WTC11 (cell line): ENCODE measurements around the gene TBC1D19. TPM values are rescaled to one million over a fixed set of nuclear protein-coding genes. Genes with fewer than 3 reads are reported as not detected.

Source experiments
- ATAC-seq: fragments of 200-7000 bp; cut with Tn5 transposase; 2 replicates; pipeline ENCODE4 v1.10.0; 2021; ENCODE audit warnings: mild to moderate bottlenecking, moderate library complexity
- CTCF ChIA-PET: fragments of 300-600 bp; sonication (Branson Sonifier 250); formaldehyde crosslinking; loops from one replicate; lab custom pipeline; 2021; ENCODE audit warnings: antibody characterized with exemption; lab: Charles Lee
- POLR2A ChIA-PET: fragments of 350-600 bp; sonication (Branson Sonifier 250); formaldehyde crosslinking; loops from one replicate; lab custom pipeline; 2021; ENCODE audit warnings: antibody characterized with exemption; lab: Charles Lee
- DNase-seq: peaks from one replicate; pipeline ENCODE4 v3.0.0; 2021; ENCODE audit warnings: low spot score
- H3K27ac Mint-ChIP-seq: 2 replicates; pipeline ENCODE4 v1.8.0; 2021; ENCODE audit warnings: mixed read lengths
- H3K27me3 Mint-ChIP-seq: 2 replicates; pipeline ENCODE4 v1.8.0; 2021; ENCODE audit warnings: low read depth, mild to moderate bottlenecking, moderate library complexity, mixed read lengths
- H3K36me3 Mint-ChIP-seq: 2 replicates; pipeline ENCODE4 v1.8.0; 2021; ENCODE audit warnings: mixed read lengths
- H3K4me1 Mint-ChIP-seq: 2 replicates; pipeline ENCODE4 v1.8.0; 2022; ENCODE audit warnings: mixed read lengths
- H3K4me3 Mint-ChIP-seq: 2 replicates; pipeline ENCODE4 v1.8.0; 2021; ENCODE audit warnings: mild to moderate bottlenecking, moderate library complexity, mixed read lengths
- H3K9me3 Mint-ChIP-seq: 2 replicates; pipeline ENCODE4 v1.8.0; 2021; ENCODE audit warnings: mixed read lengths
- AFF4 ChIP-seq: sonication (generic); formaldehyde crosslinking; IDR thresholded peaks from 2 replicates; pipeline ENCODE4 v1.8.1; 2023; ENCODE audit warnings: mild to moderate bottlenecking, missing genetic modification reagents, borderline replicate concordance
- ARID4B ChIP-seq: sonication (generic); formaldehyde crosslinking; IDR thresholded peaks from 2 replicates; pipeline ENCODE4 v1.8.0; 2023; ENCODE audit warnings: missing genetic modification reagents, mild to moderate bottlenecking, borderline replicate concordance
- ATF2 ChIP-seq: sonication (generic); formaldehyde crosslinking; IDR thresholded peaks from 2 replicates; pipeline ENCODE4 v1.8.1; 2022; ENCODE audit warnings: low read depth, missing genetic modification reagents, borderline replicate concordance
- ATF3 ChIP-seq: sonication (generic); formaldehyde crosslinking; conservative IDR thresholded peaks from 2 replicates; pipeline ENCODE4 v1.8.1; 2022; ENCODE audit warnings: mild to moderate bottlenecking, missing genetic modification reagents
- CBFB ChIP-seq: sonication (generic); formaldehyde crosslinking; IDR thresholded peaks from 2 replicates; pipeline ENCODE4 v1.8.1; 2022; ENCODE audit warnings: mild to moderate bottlenecking, low read depth, missing genetic modification reagents
- CREB1 ChIP-seq: sonication (generic); formaldehyde crosslinking; IDR thresholded peaks from 2 replicates; pipeline ENCODE4 v1.8.0; 2023; ENCODE audit warnings: mild to moderate bottlenecking, missing genetic modification reagents
- ERG ChIP-seq: fragments of 250-450 bp; sonication (Bioruptor Pico); IDR thresholded peaks from 2 replicates; pipeline ENCODE4 v1.8.0; 2021; ENCODE audit warnings: mild to moderate bottlenecking
- ETV6 ChIP-seq: sonication (generic); formaldehyde crosslinking; IDR thresholded peaks from 2 replicates; pipeline ENCODE4 v1.8.1; 2022; ENCODE audit warnings: mild to moderate bottlenecking, missing genetic modification reagents
- GTF2I ChIP-seq: fragments of 250-450 bp; sonication (Bioruptor Pico); conservative IDR thresholded peaks from 2 replicates; pipeline ENCODE4 v1.4.0; 2021; ENCODE audit warnings: mild to moderate bottlenecking
- HMGA2 ChIP-seq: fragments of 250-450 bp; sonication (Bioruptor Pico); IDR thresholded peaks from 2 replicates; pipeline ENCODE4 v1.4.0; 2021; ENCODE audit warnings: mild to moderate bottlenecking, moderate library complexity
- NFYB ChIP-seq: sonication (generic); formaldehyde crosslinking; conservative IDR thresholded peaks from 2 replicates; pipeline ENCODE4 v1.8.0; 2022; ENCODE audit warnings: low read depth, missing genetic modification reagents
- OVOL2 ChIP-seq: fragments of 250-450 bp; sonication (Bioruptor Pico); IDR thresholded peaks from 2 replicates; pipeline ENCODE4 v1.9.0; 2021; ENCODE audit warnings: mild to moderate bottlenecking, borderline replicate concordance
- SMAD3 ChIP-seq: sonication (generic); formaldehyde crosslinking; IDR thresholded peaks from 2 replicates; pipeline ENCODE4 v1.8.0; 2022; ENCODE audit warnings: missing genetic modification reagents, mild to moderate bottlenecking, borderline replicate concordance
- SOX15 ChIP-seq: fragments of 250-450 bp; sonication (Bioruptor Pico); IDR thresholded peaks from 2 replicates; pipeline ENCODE4 v1.9.0; 2021; ENCODE audit warnings: mild to moderate bottlenecking
- SP1 ChIP-seq: sonication (generic); formaldehyde crosslinking; conservative IDR thresholded peaks from 2 replicates; pipeline ENCODE4 v1.8.1; 2022; ENCODE audit warnings: missing genetic modification reagents
- TCF7 ChIP-seq: sonication (generic); formaldehyde crosslinking; IDR thresholded peaks from 2 replicates; pipeline ENCODE4 v1.8.0; 2022; ENCODE audit warnings: mild to moderate bottlenecking, low read depth, missing genetic modification reagents, moderate library complexity
- ZBTB43 ChIP-seq: sonication (generic); formaldehyde crosslinking; IDR thresholded peaks from 2 replicates; pipeline ENCODE4 v1.8.1; 2023; ENCODE audit warnings: mild to moderate bottlenecking, missing genetic modification reagents
- ZNF317 ChIP-seq: sonication (generic); formaldehyde crosslinking; IDR thresholded peaks from 2 replicates; pipeline ENCODE4 v1.8.1; 2023; ENCODE audit warnings: low read depth, mild to moderate bottlenecking, moderate library complexity, missing genetic modification reagents, borderline replicate concordance
- ZNF425 ChIP-seq: fragments of 250-450 bp; sonication (Bioruptor Pico); conservative IDR thresholded peaks from 2 replicates; pipeline ENCODE4 v1.9.0; 2021; ENCODE audit warnings: mild to moderate bottlenecking
- total RNA-seq: library from RNA; stranded (reverse); gene quantifications from 3 replicates; pipeline ENCODE4 v1.2.3, GENCODE V29; 2021

The TBC1D19 gene
- total RNA-seq, 1 experiment from 2014 or later, result 2.1 TPM

GRCh38 chr4:26762650-26763049 is 178.8 kb downstream of the TBC1D19 start (continued):
- TF ChIP-seq ATF3 (no peak), CBFB (CRISPR knock-in tag) (no peak)

GRCh38 chr4:26763063-26763462 is 179.2 kb downstream of the TBC1D19 start:
- Mint-ChIP-seq H3K27ac (no peak overlapping the region), H3K4me1 (peaks cover 9% of the 10 kb centered on the region), H3K27me3 (no peaks in the 10 kb centered on the region), H3K4me3 (no peak overlapping the region), H3K9me3 (no peaks in the 10 kb centered on the region), H3K36me3 (no peaks in the 10 kb centered on the region)
- ATAC-seq (peak; percentile 39), DNase-seq (no peak)
- ChIA-PET POLR2A (no interaction called here), CTCF (no interaction called here)
- no peak for TF ChIP-seq HMGA2 (CRISPR knock-in tag)
- no peak for TF ChIP-seq ETV6 (CRISPR knock-in tag)
- no peak for TF ChIP-seq ZBTB43
- no peak for TF ChIP-seq ZNF317 (CRISPR knock-in tag)
- no peak for TF ChIP-seq CBFB (CRISPR knock-in tag)
- TF ChIP-seq ZNF425, result no peak
- no peak for TF ChIP-seq TCF7 (CRISPR knock-in tag)
- no peak for TF ChIP-seq AFF4
- no peak for TF ChIP-seq SP1 (CRISPR knock-in tag)

- ChIA-PET CTCF (no interaction called here), POLR2A (no interaction called here)
- H3K4me3 Mint-ChIP-seq, result no peak overlapping the region
- no peak for ATAC-seq
- TF ChIP-seq ATF2 (CRISPR knock-in tag) (no peak), SP1 (CRISPR knock-in tag) (no peak), SOX15 (CRISPR knock-in tag) (no peak), CREB1 (CRISPR knock-in tag) (no peak), GTF2I (no peak), SMAD3 (CRISPR knock-in tag) (no peak), NFYB (no peak), ERG (CRISPR knock-in tag) (no peak), ARID4B (CRISPR knock-in tag) (no peak), OVOL2 (CRISPR knock-in tag) (no peak)
- H3K36me3 Mint-ChIP-seq, result no peaks in the 10 kb centered on the region
- H3K9me3 Mint-ChIP-seq, result no peaks in the 10 kb centered on the region
- no peak for DNase-seq
- no peaks in the 10 kb centered on the region for H3K27me3 Mint-ChIP-seq
- peaks cover 9% of the 10 kb centered on the region for H3K4me1 Mint-ChIP-seq
- H3K27ac Mint-ChIP-seq, result no peak overlapping the region
These were observed 179.8 kb downstream of the TBC1D19 start for GRCh38 chr4:26763648-26764047.
